HepG2 (cell line): ENCODE results near the gene PHKB. TPM values are rescaled to one million over a fixed set of nuclear protein-coding genes. Genes with fewer than 3 reads are reported as not detected.
A peak's percentile ranks its signal among the peaks of the same experiment; 100 is the strongest.

Source experiments
- ATF1 ChIP-seq: IDR thresholded peaks from 2 replicates; pipeline ENCODE4 v1.6.1; 2016; ENCODE audit warnings: mild to moderate bottlenecking, control low read depth
- CBX5 ChIP-seq: sonication (generic); formaldehyde crosslinking; IDR thresholded peaks from 2 replicates; pipeline ENCODE4 v1.4.0; 2020; ENCODE audit warnings: missing genetic modification reagents, borderline replicate concordance
- CENPBD1 ChIP-seq: sonication (generic); formaldehyde crosslinking; IDR thresholded peaks from 2 replicates; pipeline ENCODE4 v1.8.0; 2022; ENCODE audit warnings: missing genetic modification reagents, low read depth, mild to moderate bottlenecking, borderline replicate concordance
- FOXO1 ChIP-seq: sonication (generic); formaldehyde crosslinking; IDR thresholded peaks from 2 replicates; pipeline ENCODE4 v1.4.0; 2020; ENCODE audit warnings: missing genetic modification reagents
- HMG20B ChIP-seq: conservative IDR thresholded peaks from 2 replicates; pipeline ENCODE4 v1.6.1; 2016; ENCODE audit warnings: missing genetic modification reagents, missing compliant biosample characterization
- HNF4A ChIP-seq: sonication (generic); formaldehyde crosslinking; IDR thresholded peaks from 2 replicates; pipeline ENCODE4 v1.4.0; 2020; ENCODE audit warnings: missing genetic modification reagents
- HOXA5 ChIP-seq: sonication (generic); formaldehyde crosslinking; IDR thresholded peaks from 2 replicates; pipeline ENCODE4 v1.4.0; 2020; ENCODE audit warnings: missing genetic modification reagents
- KDM5B ChIP-seq: sonication (generic); formaldehyde crosslinking; IDR thresholded peaks from 2 replicates; pipeline ENCODE4 v1.4.0; 2020; ENCODE audit warnings: missing genetic modification reagents, mild to moderate bottlenecking, borderline replicate concordance
- MAFG ChIP-seq: sonication (generic); formaldehyde crosslinking; IDR thresholded peaks from 2 replicates; pipeline ENCODE4 v1.5.1; 2020; ENCODE audit warnings: mild to moderate bottlenecking, missing genetic modification reagents
- POGZ ChIP-seq: sonication (generic); formaldehyde crosslinking; IDR thresholded peaks from 2 replicates; pipeline ENCODE4 v1.4.0; 2020; ENCODE audit warnings: mild to moderate bottlenecking, missing genetic modification reagents
- RBM22 ChIP-seq: fragments of 200-400 bp; formaldehyde crosslinking; optimal IDR thresholded peaks from 2 replicates; pipeline ENCODE3; 2017; ENCODE audit warnings: mild to moderate bottlenecking, low read length, moderate library complexity
- SMYD3 ChIP-seq: sonication (generic); formaldehyde crosslinking; IDR thresholded peaks from 2 replicates; pipeline ENCODE4 v1.8.1; 2023; ENCODE audit warnings: mild to moderate bottlenecking, missing genetic modification reagents
- SNAPC2 ChIP-seq: sonication (generic); formaldehyde crosslinking; IDR thresholded peaks from 2 replicates; pipeline ENCODE4 v1.8.1; 2022; ENCODE audit warnings: mild to moderate bottlenecking, missing genetic modification reagents
- SRY ChIP-seq: sonication (generic); formaldehyde crosslinking; IDR thresholded peaks from 2 replicates; pipeline ENCODE4 v1.8.0; 2022; ENCODE audit warnings: mild to moderate bottlenecking, missing genetic modification reagents
- STAT5B ChIP-seq: sonication (generic); formaldehyde crosslinking; IDR thresholded peaks from 2 replicates; pipeline ENCODE4 v1.4.0; 2020; ENCODE audit warnings: missing genetic modification reagents
- THAP7 ChIP-seq: sonication (generic); formaldehyde crosslinking; IDR thresholded peaks from 2 replicates; pipeline ENCODE4 v1.8.1; 2023; ENCODE audit warnings: mild to moderate bottlenecking, missing genetic modification reagents
- TRIM24 ChIP-seq: sonication (generic); formaldehyde crosslinking; IDR thresholded peaks from 2 replicates; pipeline ENCODE4 v1.8.0; 2022; ENCODE audit warnings: mild to moderate bottlenecking, missing genetic modification reagents
- U2AF2 ChIP-seq: fragments of 200-400 bp; formaldehyde crosslinking; IDR thresholded peaks from 2 replicates; pipeline ENCODE4 v1.6.1; 2017; ENCODE audit warnings: low read depth, mild to moderate bottlenecking, low read length
- ZBTB1 ChIP-seq: sonication (generic); formaldehyde crosslinking; IDR thresholded peaks from 2 replicates; pipeline ENCODE4 v1.4.0; 2020; ENCODE audit warnings: missing genetic modification reagents, borderline replicate concordance
- ZNF160 ChIP-seq: sonication (generic); formaldehyde crosslinking; IDR thresholded peaks from 2 replicates; pipeline ENCODE4 v1.8.0; 2022; ENCODE audit warnings: mild to moderate bottlenecking, inconsistent platforms, missing genetic modification reagents
- ZNF234 ChIP-seq: sonication (generic); formaldehyde crosslinking; conservative IDR thresholded peaks from 2 replicates; pipeline ENCODE4 v1.5.1; 2020; ENCODE audit warnings: mild to moderate bottlenecking, missing genetic modification reagents
- ZNF335 ChIP-seq: sonication (generic); formaldehyde crosslinking; IDR thresholded peaks from 2 replicates; pipeline ENCODE4 v1.4.0; 2020; ENCODE audit warnings: missing genetic modification reagents
- ZNF382 ChIP-seq: sonication (generic); formaldehyde crosslinking; IDR thresholded peaks from 2 replicates; pipeline ENCODE4 v1.5.0; 2020; ENCODE audit warnings: missing genetic modification reagents, mild to moderate bottlenecking, borderline replicate concordance
- ZSCAN21 ChIP-seq: sonication (generic); formaldehyde crosslinking; IDR thresholded peaks from 2 replicates; pipeline ENCODE4 v1.8.0; 2022; ENCODE audit warnings: mild to moderate bottlenecking, missing genetic modification reagents, moderate library complexity, borderline replicate concordance
- polyA plus RNA-seq, 8 experiments: library from polyadenylated mRNA; depleted of rRNA in 3 of 8; stranded (reverse) in 7 of 8; unstranded in 1 of 8; fragments of >200 nt; fragmentation: Illumina TruSeq in 4 of 8; extraction: Trizol in 4 of 8; gene quantifications; 2 replicates each; pipeline versions ENCODE4 v1.2.1 to v1.2.3, GENCODE V29; 2011 to 2016; ENCODE audit warnings: low read depth in 4 of 8, missing spikeins in 1 of 8, mixed read lengths in 1 of 8; ENCODE audit not compliant: insufficient read depth in 1 of 8
- total RNA-seq, 5 experiments: library from RNA; depleted of rRNA; stranded (reverse); fragments of >200 nt; fragmentation: Illumina TruSeq; extraction: Trizol; gene quantifications; 2 replicates each; pipeline ENCODE4 v1.2.3, GENCODE V29; 2016; ENCODE audit warnings: low read depth in 1 of 5
- TF ChIP-seq, protein P1 (sequence below): sonication (generic); formaldehyde crosslinking; IDR thresholded peaks from 2 replicates; pipeline ENCODE4 v1.4.0; 2020; ENCODE audit warnings: low read depth, mild to moderate bottlenecking, missing genetic modification reagents
- TF ChIP-seq, protein P2 (sequence below): sonication (generic); formaldehyde crosslinking; IDR thresholded peaks from 2 replicates; pipeline ENCODE4 v1.5.0; 2020; ENCODE audit warnings: mild to moderate bottlenecking, missing genetic modification reagents
- TF ChIP-seq, protein P3 (sequence below): sonication (generic); formaldehyde crosslinking; IDR thresholded peaks from 2 replicates; pipeline ENCODE4 v1.5.0; 2020; ENCODE audit warnings: mild to moderate bottlenecking, low read depth, missing genetic modification reagents, borderline replicate concordance

The PHKB gene
- total and polyA plus RNA-seq, 2 of the 13 experiments (the other 11 are each of a cell fraction or from before 2014, with no cell fraction given) = 66.0 to 80.8 TPM

GRCh38 chr16:47475786-47476185 is 14.7 kb downstream of the PHKB start (continued):
- TF ChIP-seq THAP7 (CRISPR knock-in tag) = no peak
- TF ChIP-seq RBM22 = no peak
- TF ChIP-seq SMYD3 (CRISPR knock-in tag) = 0 out of 2 replicates have a peak, but pooled peaks have one; percentile 25
- TF ChIP-seq, protein P1, sequence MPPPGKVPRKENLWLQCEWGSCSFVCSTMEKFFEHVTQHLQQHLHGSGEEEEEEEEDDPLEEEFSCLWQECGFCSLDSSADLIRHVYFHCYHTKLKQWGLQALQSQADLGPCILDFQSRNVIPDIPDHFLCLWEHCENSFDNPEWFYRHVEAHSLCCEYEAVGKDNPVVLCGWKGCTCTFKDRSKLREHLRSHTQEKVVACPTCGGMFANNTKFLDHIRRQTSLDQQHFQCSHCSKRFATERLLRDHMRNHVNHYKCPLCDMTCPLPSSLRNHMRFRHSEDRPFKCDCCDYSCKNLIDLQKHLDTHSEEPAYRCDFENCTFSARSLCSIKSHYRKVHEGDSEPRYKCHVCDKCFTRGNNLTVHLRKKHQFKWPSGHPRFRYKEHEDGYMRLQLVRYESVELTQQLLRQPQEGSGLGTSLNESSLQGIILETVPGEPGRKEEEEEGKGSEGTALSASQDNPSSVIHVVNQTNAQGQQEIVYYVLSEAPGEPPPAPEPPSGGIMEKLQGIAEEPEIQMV (CRISPR knock-in tag) = no peak
- no peak for TF ChIP-seq ZNF160
- TF ChIP-seq SNAPC2 (CRISPR knock-in tag) = 0 out of 2 replicates have a peak, but pooled peaks have one; percentile 38
- TF ChIP-seq U2AF2 = no peak
- TF ChIP-seq CENPBD1 (CRISPR knock-in tag) = no peak
- TF ChIP-seq SRY (CRISPR knock-in tag) = no peak
- peak; percentile 84 for TF ChIP-seq HNF4A (CRISPR knock-in tag)
- peak; percentile 80; the same call in 1 of the 2 replicates for TF ChIP-seq CBX5 (CRISPR knock-in tag)
- no peak for TF ChIP-seq ZSCAN21
- TF ChIP-seq KDM5B (CRISPR knock-in tag) = no peak
- no peak for TF ChIP-seq MAFG (CRISPR knock-in tag)
- TF ChIP-seq STAT5B = no peak
- TF ChIP-seq, protein P2, sequence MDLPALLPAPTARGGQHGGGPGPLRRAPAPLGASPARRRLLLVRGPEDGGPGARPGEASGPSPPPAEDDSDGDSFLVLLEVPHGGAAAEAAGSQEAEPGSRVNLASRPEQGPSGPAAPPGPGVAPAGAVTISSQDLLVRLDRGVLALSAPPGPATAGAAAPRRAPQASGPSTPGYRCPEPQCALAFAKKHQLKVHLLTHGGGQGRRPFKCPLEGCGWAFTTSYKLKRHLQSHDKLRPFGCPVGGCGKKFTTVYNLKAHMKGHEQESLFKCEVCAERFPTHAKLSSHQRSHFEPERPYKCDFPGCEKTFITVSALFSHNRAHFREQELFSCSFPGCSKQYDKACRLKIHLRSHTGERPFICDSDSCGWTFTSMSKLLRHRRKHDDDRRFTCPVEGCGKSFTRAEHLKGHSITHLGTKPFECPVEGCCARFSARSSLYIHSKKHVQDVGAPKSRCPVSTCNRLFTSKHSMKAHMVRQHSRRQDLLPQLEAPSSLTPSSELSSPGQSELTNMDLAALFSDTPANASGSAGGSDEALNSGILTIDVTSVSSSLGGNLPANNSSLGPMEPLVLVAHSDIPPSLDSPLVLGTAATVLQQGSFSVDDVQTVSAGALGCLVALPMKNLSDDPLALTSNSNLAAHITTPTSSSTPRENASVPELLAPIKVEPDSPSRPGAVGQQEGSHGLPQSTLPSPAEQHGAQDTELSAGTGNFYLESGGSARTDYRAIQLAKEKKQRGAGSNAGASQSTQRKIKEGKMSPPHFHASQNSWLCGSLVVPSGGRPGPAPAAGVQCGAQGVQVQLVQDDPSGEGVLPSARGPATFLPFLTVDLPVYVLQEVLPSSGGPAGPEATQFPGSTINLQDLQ = no peak
- TF ChIP-seq HOXA5 (CRISPR knock-in tag) = no peak
- TF ChIP-seq FOXO1 (CRISPR knock-in tag) = peak; percentile 90
- no peak for TF ChIP-seq TRIM24
- no peak for TF ChIP-seq ZNF234 (CRISPR knock-in tag)
- TF ChIP-seq, protein P3, sequence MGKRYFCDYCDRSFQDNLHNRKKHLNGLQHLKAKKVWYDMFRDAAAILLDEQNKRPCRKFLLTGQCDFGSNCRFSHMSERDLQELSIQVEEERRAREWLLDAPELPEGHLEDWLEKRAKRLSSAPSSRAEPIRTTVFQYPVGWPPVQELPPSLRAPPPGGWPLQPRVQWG = no peak
- TF ChIP-seq HMG20B = peak; percentile 57; the same call in 1 of the 2 replicates
- 0 out of 2 replicates have a peak, but pooled peaks have one; percentile 29 for TF ChIP-seq ZNF335 (CRISPR knock-in tag)
- TF ChIP-seq ATF1 = no peak
- TF ChIP-seq POGZ = peak; percentile 86
- TF ChIP-seq ZBTB1 (CRISPR knock-in tag) = no peak
- TF ChIP-seq ZNF382 (CRISPR knock-in tag) = no peak
